Lower lobe of right lung (tissue), 2 donors: ENCODE data around the gene IMPDH1. TPM values are rescaled to one million over a fixed set of nuclear protein-coding genes. Genes with fewer than 3 reads are reported as not detected.

Experiments used
- ATAC-seq, 2 donors: fragments of 200-7000 bp; cut with Tn5 transposase; one replicate each; pipeline ENCODE4 v1.9.1; 2020 to 2022; ENCODE audit warnings: mild to moderate bottlenecking in 2 of 2, moderate library complexity in 2 of 2
- DNase-seq: peaks from one replicate; pipeline ENCODE4 v3.0.0-alpha.2; 2020
- H3K27ac ChIP-seq: fragments of 200-600 bp; one replicate; pipeline ENCODE4 v1.8.0; 2022
- H3K27me3 ChIP-seq: fragments of 200-600 bp; one replicate; pipeline ENCODE4 v1.8.0; 2022; ENCODE audit warnings: low read depth
- H3K36me3 ChIP-seq: fragments of 200-600 bp; one replicate; pipeline ENCODE4 v1.8.0; 2022; ENCODE audit warnings: mild to moderate bottlenecking
- H3K4me1 ChIP-seq: fragments of 200-600 bp; one replicate; pipeline ENCODE4 v1.8.0; 2022
- H3K4me3 ChIP-seq: fragments of 200-600 bp; one replicate; pipeline ENCODE4 v1.8.0; 2022; ENCODE audit warnings: mild to moderate bottlenecking
- H3K9me3 ChIP-seq: fragments of 200-600 bp; one replicate; pipeline ENCODE4 v1.8.0; 2022
- CTCF ChIP-seq: fragments of 200-600 bp; IDR thresholded peaks from one replicate; pipeline ENCODE4 v1.8.0; 2022; ENCODE audit warnings: antibody characterized with exemption, mild to moderate bottlenecking
- intact Hi-C: fragments of 100-400 bp; cut with DNase I; formaldehyde crosslinking; loops from one replicate; pipeline ENCODE4 v1.11.0; 2022
- total RNA-seq: library from RNA; stranded (reverse); fragmentation: NEBNext Ultra II Directional; extraction: Animal tissue kit (Norgen Biotek cat#: 25700); gene quantifications from one replicate; pipeline ENCODE4 v1.2.1, GENCODE V29; 2021
- donor health status: DM: no; HTN: yes; CAD: no; lungs with severe emphysema.

IMPDH1 gene
- total RNA-seq, 1 donor from 2014 or later, result 93.4 TPM

GRCh38 chr7:128359939-128360338 is 49.8 kb downstream of the IMPDH1 start:
- Histone ChIP-seq H3K9me3 (no peaks in the 10 kb centered on the region), H3K4me1 (peaks cover 14% of the 10 kb centered on the region), H3K4me3 (no peak overlapping the region), H3K27ac (no peak overlapping the region), H3K36me3 (no peaks in the 10 kb centered on the region), H3K27me3 (peaks cover 56% of the 10 kb centered on the region)
- ATAC-seq (no peak), DNase-seq (no peak)
- TF ChIP-seq CTCF, result no peak
- intact Hi-C loops, result no loop called here

DNA sequence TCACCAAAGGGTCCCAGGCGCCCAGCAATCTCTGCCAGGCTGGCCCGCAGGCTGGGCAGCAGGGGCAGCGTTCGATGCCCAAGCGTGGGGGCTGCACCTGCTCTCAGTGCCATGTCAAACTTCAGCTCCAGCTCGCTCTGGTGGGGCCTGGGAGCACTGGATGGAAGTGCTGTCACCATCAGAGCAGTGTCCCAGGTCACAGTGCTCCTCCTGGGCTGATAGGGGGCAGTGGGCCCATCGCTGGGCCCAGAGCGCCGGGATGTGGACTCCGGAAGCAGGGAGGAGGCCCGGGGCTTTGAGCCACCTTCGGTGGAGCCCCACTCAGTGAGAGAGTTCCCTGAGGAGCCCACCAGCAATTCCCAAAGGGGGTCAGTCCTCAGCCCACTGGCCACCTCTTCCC is 50.4 kb downstream of the IMPDH1 start:
- Histone ChIP-seq H3K4me3 (no peak overlapping the region), H3K27ac (no peak overlapping the region), H3K36me3 (no peaks in the 10 kb centered on the region), H3K9me3 (no peaks in the 10 kb centered on the region), H3K4me1 (peaks cover 14% of the 10 kb centered on the region), H3K27me3 (peaks cover 53% of the 10 kb centered on the region)
- no peak for DNase-seq
- no peak for TF ChIP-seq CTCF
- intact Hi-C loops, result no loop called here
- no peak for ATAC-seq

DNA sequence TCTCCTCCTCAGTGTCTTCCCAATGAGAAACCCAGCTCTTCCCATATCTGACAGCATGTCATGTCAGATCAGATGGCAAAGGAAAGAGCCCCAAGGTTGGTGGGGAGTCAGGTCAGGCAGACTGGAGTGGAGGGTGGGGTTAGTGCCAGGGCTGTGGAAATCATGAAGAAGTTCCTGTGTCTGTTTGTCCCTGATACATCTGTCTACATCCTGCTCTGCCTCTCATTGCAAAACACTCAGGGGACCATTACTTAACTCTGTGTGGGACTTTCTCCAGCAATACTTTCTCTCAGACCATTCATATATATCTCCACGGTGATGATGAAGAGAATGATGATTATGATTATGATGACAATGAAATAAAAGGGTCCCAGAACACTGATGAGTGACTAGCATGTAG is 51.5 kb downstream of the IMPDH1 start:
- H3K27me3 ChIP-seq, result peaks cover 57% of the 10 kb centered on the region

GRCh38 chr7:128357217-128357613 is 52.6 kb downstream of the IMPDH1 start:
- Histone ChIP-seq H3K4me3 (no peak overlapping the region), H3K27me3 (peaks cover 59% of the 10 kb centered on the region), H3K9me3 (no peaks in the 10 kb centered on the region), H3K4me1 (peaks cover 17% of the 10 kb centered on the region), H3K27ac (no peak overlapping the region), H3K36me3 (no peaks in the 10 kb centered on the region)
- intact Hi-C loops, result no loop called here
- ATAC-seq (no peak), DNase-seq (no peak)
- no peak for TF ChIP-seq CTCF

More for the DNA sequence above, 51.5 kb downstream of the IMPDH1 start:
- Histone ChIP-seq H3K36me3 (no peaks in the 10 kb centered on the region), H3K4me3 (no peak overlapping the region), H3K9me3 (no peaks in the 10 kb centered on the region), H3K27ac (no peak overlapping the region), H3K4me1 (peaks cover 14% of the 10 kb centered on the region)
- ATAC-seq, result no peak
- TF ChIP-seq CTCF, result no peak
- no peak for DNase-seq
- intact Hi-C loops, result no loop called here

GRCh38 chr7:128356546-128357216 is 53.1 kb downstream of the IMPDH1 start:
- intact Hi-C loops, result no loop called here
- DNase-seq, result no peak
- no peak for TF ChIP-seq CTCF
- no peak overlapping the region for H3K27ac ChIP-seq
- no peaks in the 10 kb centered on the region for H3K9me3 ChIP-seq
- H3K4me1 ChIP-seq, result peaks cover 13% of the 10 kb centered on the region
- no peaks in the 10 kb centered on the region for H3K36me3 ChIP-seq
- H3K4me3 ChIP-seq, result no peak overlapping the region
- peaks cover 57% of the 10 kb centered on the region for H3K27me3 ChIP-seq
- no peak for ATAC-seq
